Epithelial cell of esophagus (primary cell): Measurements from ENCODE around the gene PARD3.

Experiments used
- DNase-seq: peaks from one replicate; pipeline ENCODE4 v3.0.0; 2010; ENCODE audit warnings: low read depth
- H3K4me3 ChIP-seq: 2 replicates; pipeline ENCODE4 v1.5.1; 2011; ENCODE audit warnings: mild to moderate bottlenecking, low read length, control low read depth
- CTCF ChIP-seq: IDR thresholded peaks from 2 replicates; pipeline ENCODE4 v1.5.1; 2011; ENCODE audit warnings: low read depth, mild to moderate bottlenecking, low read length, control low read depth, inconsistent platforms; ENCODE audit not compliant: insufficient read depth; ENCODE audit errors: missing control alignments

PARD3 gene

GRCh38 chr10:34736976-34737771 lies 77.9 kb downstream of the PARD3 start:
- no peak overlapping the region for H3K4me3 ChIP-seq
- no peak for DNase-seq
- no peak for TF ChIP-seq CTCF

GRCh38 chr10:34734918-34735317 lies 80.2 kb downstream of the PARD3 start:
- no peak for TF ChIP-seq CTCF

GRCh38 chr10:34732926-34733325 lies 82.2 kb downstream of the PARD3 start:
- DNase-seq: peak; percentile 82
- peak; percentile 15 for TF ChIP-seq CTCF
- no peak overlapping the region for H3K4me3 ChIP-seq

More at GRCh38 chr10:34734918-34735317, 80.2 kb downstream of the PARD3 start:
- DNase-seq: no peak
- H3K4me3 ChIP-seq: no peak overlapping the region

- H3K4me3 ChIP-seq: no peak overlapping the region
- DNase-seq: peak; percentile 83
- no peak for TF ChIP-seq CTCF
Measured at GRCh38 chr10:34731885-34732701, 83.0 kb downstream of the PARD3 start.

GRCh38 chr10:34731213-34731612 lies 83.9 kb downstream of the PARD3 start:
- TF ChIP-seq CTCF: no peak
- no peak for DNase-seq
- no peak overlapping the region for H3K4me3 ChIP-seq

GRCh38 chr10:34730726-34731125 lies 84.4 kb downstream of the PARD3 start:
- DNase-seq: no peak
- no peak for TF ChIP-seq CTCF
- no peak overlapping the region for H3K4me3 ChIP-seq
